Erythroblast (primary cell): ENCODE results near the gene WSB2.

Source experiments
- GATA1 ChIP-seq: IDR thresholded peaks from 2 replicates; pipeline ENCODE4 v1.6.1; 2011; ENCODE audit warnings: low read depth, mild to moderate bottlenecking, control low read depth, low read length, moderate library complexity
- POLR2A ChIP-seq: IDR thresholded peaks from 2 replicates; pipeline ENCODE4 v1.6.1; 2011; ENCODE audit warnings: mild to moderate bottlenecking, low read length

DNA sequence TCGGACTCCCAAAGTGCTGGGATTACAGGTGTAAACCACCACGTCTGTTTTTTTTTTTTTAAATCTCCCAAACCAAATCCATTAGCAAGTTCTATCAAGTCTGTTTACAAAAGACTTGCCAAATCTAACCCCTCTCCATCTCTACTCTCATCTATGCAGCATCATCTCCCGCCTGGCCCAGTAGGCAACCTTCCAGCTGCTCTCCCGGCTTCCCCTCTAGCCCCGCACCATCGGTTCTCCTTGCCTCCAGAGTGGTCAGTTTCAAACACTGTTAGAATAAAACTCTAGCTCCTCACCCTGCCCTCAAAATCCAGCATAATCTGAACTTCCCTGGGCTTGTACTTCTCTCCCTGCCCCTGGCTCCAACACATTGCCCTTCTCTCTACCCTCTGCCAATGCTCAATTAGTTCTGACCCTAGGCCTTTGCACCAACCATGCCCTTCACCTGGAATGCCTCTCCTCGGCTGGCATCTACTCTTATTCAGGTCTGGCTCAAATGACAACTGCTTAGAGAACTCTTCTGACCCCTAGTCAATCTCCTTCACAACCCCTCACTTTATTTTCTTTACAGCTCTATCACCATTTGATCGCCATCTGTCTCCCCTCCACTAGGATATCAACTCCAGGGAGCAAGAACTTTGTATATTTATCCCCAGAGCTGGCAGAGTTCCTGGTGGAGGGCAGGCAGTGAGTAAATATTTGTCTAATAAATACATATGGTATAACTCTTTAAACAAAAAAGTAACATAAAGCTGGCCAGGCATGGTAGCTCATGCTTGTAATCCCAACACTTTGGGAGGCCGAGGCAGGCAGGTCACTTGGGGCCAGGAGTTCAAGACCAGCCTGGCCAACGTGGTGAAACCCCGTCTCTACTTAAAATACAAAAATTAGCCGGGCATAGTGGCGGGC is 4.9 kb downstream of the WSB2 start:
- peak; percentile 14 for TF ChIP-seq POLR2A
- no peak for TF ChIP-seq GATA1
